ENCODE measurements around the gene KCNIP3. TPM values are rescaled to one million over a fixed set of nuclear protein-coding genes. Genes with fewer than 3 reads are reported as not detected.

Gene KCNIP3
- total and polyA plus RNA-seq, 9 of the 15 experiments (the other 6 are each of a cell fraction or from before 2014, with no cell fraction given): 0.04 TPM; not detected in 8

DNA sequence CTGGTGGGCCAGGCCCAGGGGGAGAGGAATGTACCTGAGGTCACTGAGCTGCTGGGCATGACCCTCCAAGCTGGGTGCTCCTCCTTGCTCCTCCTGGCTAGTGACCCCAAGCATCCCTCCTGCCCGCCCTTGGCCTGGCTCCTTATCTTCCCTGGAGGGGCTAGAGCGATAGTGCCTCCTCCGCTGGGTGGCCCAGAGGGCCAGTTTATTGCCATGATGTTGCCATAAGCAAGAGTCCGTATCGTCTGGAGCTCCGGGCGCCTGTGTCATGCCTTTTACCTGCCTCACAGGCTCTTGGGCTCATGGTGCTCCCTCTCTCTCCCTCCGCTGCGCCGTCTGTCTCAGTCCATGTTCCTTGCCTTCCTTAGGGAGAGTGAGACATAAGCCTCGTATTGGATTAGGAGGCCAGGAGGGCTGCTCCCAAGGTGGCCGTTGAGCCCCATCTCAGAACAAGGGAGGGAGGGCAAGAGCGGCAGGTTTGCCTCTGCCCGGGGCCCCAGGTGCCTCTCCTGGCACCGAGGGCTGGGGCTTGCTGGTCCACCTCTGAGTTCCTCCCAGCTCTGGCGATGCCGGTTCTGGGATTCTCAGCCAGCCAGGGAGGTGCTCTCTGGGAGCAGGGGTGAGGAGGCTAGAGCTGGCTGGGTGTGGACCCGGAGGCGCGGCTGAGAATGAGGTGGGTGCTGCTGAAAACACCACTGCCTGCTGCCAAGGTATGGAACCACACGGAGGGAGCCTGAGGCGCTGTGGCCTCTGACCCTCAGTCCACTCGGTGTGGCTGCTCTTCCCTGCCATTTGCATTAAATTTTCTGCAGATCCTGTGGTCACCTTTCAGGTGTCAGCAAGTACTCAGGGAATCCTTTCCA lies 22.6 kb downstream of the KCNIP3 start:
- 6% methylated on average over 20 of the region's 23 CpGs for WGBS (ENCODE audit: insufficient coverage, low coverage, missing lambda C conversion rate)
- Histone ChIP-seq H3K9ac (ENCODE audit: insufficient read depth in 1 of 2, low read depth in 2 of 2, low read length in 2 of 2) (no peak overlapping the region), H3K27me3 (ENCODE audit: control insufficient read depth in 2 of 2, insufficient read depth in 2 of 2, low read length in 2 of 2) (peaks cover 6 to 55% of the 10 kb centered on the region in 2 experiments; a peak in 4 of 5 replicates), H2AFZ (ENCODE audit: low read depth, low read length) (no peak overlapping the region), H3K4me3 (no peak overlapping the region), H3K9me1 (ENCODE audit: control insufficient read depth, insufficient read depth, low read length) (no peaks in the 10 kb centered on the region), H3K36me3 (ENCODE audit: control insufficient read depth, insufficient read depth, low read length) (no peaks in the 10 kb centered on the region), H4K20me1 (replicated peaks; ENCODE audit: control insufficient read depth, insufficient read depth, low read length) (peaks cover 9% of the 10 kb centered on the region), H3K9me3 (replicated peaks; ENCODE audit: control insufficient read depth, insufficient read depth, low read depth, low read length) (no peaks in the 10 kb centered on the region), H3K27ac (ENCODE audit: extremely low read depth, low read depth, low read length) (no peak overlapping the region), H3K4me2 (ENCODE audit: insufficient read depth, low read length) (no peak overlapping the region), H3K79me2 (ENCODE audit: control insufficient read depth, insufficient read depth, low read length) (no peaks in the 10 kb centered on the region), H3K4me1 (replicated peaks in 1 of 2; ENCODE audit: control insufficient read depth in 2 of 2, insufficient read depth in 2 of 2, low read length in 2 of 2) (peaks cover 0 to 10% of the 10 kb centered on the region in 2 experiments; a peak in 2 of 5 replicates)
- TF ChIP-seq SMAD4 (CRISPR knock-in tag; conservative IDR thresholded peaks at IDR 0.05) (no peak), FOXJ2 (tag; IDR thresholded peaks at IDR 0.05) (no peak), CEBPB (tag; IDR thresholded peaks at IDR 0.05) (no peak), MIER1 (IDR thresholded peaks at IDR 0.05; ENCODE audit: low read depth) (no peak), RBBP5 (IDR thresholded peaks at IDR 0.05; ENCODE audit: borderline replicate concordance, insufficient read depth, low read length, poor library complexity, severe bottlenecking) (no peak), RUNX1 (IDR thresholded peaks at IDR 0.05; ENCODE audit: low read depth) (no peak), HDAC2 (IDR thresholded peaks at IDR 0.05) (no peak), TAF1 (IDR thresholded peaks at IDR 0.05; ENCODE audit: control insufficient read depth, extremely low read depth, insufficient read depth, low read length, severe bottlenecking) (no peak), ATF7 (IDR thresholded peaks at IDR 0.05) (no peak), JUNB (CRISPR knock-in tag; conservative IDR thresholded peaks at IDR 0.05) (no peak), ZNF280B (CRISPR knock-in tag; IDR thresholded peaks at IDR 0.05) (no peak), SMARCB1 (IDR thresholded peaks at IDR 0.05; ENCODE audit: insufficient read length, low read depth) (no peak)
- TF ChIP-seq, protein P1, sequence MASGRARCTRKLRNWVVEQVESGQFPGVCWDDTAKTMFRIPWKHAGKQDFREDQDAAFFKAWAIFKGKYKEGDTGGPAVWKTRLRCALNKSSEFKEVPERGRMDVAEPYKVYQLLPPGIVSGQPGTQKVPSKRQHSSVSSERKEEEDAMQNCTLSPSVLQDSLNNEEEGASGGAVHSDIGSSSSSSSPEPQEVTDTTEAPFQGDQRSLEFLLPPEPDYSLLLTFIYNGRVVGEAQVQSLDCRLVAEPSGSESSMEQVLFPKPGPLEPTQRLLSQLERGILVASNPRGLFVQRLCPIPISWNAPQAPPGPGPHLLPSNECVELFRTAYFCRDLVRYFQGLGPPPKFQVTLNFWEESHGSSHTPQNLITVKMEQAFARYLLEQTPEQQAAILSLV (tag; IDR thresholded peaks at IDR 0.05): no peak
- TF ChIP-seq, protein P2, sequence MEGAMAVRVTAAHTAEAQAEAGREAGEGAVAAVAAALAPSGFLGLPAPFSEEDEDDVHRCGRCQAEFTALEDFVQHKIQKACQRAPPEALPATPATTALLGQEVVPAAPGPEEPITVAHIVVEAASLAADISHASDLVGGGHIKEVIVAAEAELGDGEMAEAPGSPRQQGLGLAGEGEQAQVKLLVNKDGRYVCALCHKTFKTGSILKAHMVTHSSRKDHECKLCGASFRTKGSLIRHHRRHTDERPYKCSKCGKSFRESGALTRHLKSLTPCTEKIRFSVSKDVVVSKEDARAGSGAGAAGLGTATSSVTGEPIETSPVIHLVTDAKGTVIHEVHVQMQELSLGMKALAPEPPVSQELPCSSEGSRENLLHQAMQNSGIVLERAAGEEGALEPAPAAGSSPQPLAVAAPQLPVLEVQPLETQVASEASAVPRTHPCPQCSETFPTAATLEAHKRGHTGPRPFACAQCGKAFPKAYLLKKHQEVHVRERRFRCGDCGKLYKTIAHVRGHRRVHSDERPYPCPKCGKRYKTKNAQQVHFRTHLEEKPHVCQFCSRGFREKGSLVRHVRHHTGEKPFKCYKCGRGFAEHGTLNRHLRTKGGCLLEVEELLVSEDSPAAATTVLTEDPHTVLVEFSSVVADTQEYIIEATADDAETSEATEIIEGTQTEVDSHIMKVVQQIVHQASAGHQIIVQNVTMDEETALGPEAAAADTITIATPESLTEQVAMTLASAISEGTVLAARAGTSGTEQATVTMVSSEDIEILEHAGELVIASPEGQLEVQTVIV (CRISPR knock-in tag; IDR thresholded peaks at IDR 0.05; ENCODE audit: borderline replicate concordance): no peak
- TF ChIP-seq, protein P3, sequence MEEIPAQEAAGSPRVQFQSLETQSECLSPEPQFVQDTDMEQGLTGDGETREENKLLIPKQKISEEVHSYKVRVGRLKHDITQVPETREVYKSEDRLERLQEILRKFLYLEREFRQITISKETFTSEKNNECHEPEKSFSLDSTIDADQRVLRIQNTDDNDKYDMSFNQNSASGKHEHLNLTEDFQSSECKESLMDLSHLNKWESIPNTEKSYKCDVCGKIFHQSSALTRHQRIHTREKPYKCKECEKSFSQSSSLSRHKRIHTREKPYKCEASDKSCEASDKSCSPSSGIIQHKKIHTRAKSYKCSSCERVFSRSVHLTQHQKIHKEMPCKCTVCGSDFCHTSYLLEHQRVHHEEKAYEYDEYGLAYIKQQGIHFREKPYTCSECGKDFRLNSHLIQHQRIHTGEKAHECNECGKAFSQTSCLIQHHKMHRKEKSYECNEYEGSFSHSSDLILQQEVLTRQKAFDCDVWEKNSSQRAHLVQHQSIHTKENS (CRISPR knock-in tag; IDR thresholded peaks at IDR 0.05): no peak
- ChIA-PET POLR2A (interaction anchor here (0.6 kb wide), 1 partner anchor 19 kb away, joined by 3 read pairs; no protein-coding TSS in a partner anchor), CTCF (ENCODE audit: low intra/inter-chr PET ratio) (no interaction called here)
- no peak for DNase-seq (ENCODE audit: extremely low read depth in 1 of 4, low spot score in 3 of 4)
- BruUV-seq (replicated peaks): no TSS peak
- intact Hi-C loops (cut with micrococcal nuclease) (no loop called here), in situ Hi-C loops (cut with MboI) (no loop called here)
- no peak for FAIRE-seq
- ATAC-seq: no peak

Data from K562 (cell line).